ENCODE data around the gene OBSL1. TPM values are rescaled to one million over a fixed set of nuclear protein-coding genes. Genes with fewer than 3 reads are reported as not detected.

OBSL1 gene
- polyA plus RNA-seq, 2 donors: 19.9 to 28.6 TPM

DNA sequence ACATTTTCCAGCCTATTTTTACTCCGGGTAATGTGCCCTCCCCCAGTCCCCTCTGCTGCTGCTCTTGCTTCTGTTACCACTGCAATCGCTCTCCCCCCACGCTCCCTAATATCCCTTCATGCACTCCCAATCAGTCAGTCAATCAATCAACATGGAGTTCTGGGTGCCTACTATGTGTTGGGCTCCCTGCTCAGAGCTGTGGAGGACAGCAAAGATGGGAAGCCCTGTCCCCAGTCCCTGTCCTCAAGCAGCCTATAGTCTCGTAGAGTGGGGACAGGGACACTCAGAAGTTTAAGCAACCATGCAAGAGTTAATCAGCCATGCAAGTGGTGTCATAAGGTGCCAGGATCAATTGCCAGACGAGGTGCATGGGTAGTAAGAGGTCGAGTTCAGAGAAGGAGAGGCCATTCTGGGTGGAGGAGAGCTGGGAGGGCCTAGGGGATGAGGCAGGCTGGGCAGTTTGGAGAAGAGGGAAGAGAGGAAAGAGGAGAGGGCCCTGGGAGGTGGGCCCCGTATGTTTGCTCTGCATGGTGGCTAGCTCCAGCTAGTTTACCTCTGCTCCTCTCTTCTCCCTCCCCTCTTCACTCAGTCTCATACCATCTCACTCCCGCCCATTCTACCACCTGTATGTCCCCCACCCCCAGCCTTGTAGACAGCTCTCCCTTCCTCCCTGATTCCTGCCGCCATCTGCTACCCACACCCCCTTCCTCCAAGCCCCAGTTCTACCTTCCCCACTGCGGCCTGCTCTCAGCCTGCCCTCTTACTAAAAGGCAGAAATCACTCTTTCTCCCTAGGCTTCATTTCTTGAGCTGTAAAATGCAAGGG, 53.2 kb downstream of the OBSL1 start:
- H3K27me3 ChIP-seq (ENCODE audit: control insufficient read depth in 1 of 2, insufficient read depth in 2 of 2, low read length in 2 of 2): peaks cover 0 to 11% of the 10 kb centered on the region in 2 donors
- H3K4me1 ChIP-seq (ENCODE audit: control insufficient read depth in 2 of 2, insufficient read depth in 2 of 2, low read length in 1 of 2): peaks cover 0 to 2% of the 10 kb centered on the region in 2 donors
- H3K36me3 ChIP-seq (ENCODE audit: control insufficient read depth in 2 of 2, insufficient read depth in 2 of 2, low read length in 1 of 2): no peaks in the 10 kb centered on the region
- H3K4me3 ChIP-seq (ENCODE audit: low read depth in 1 of 2, low read length in 2 of 2): no peak overlapping the region
- no peaks in the 10 kb centered on the region for H3K9me3 ChIP-seq (ENCODE audit: control insufficient read depth in 2 of 2, insufficient read depth in 1 of 2, low read depth in 1 of 2, low read length in 1 of 2)
- no peak overlapping the region for H3K27ac ChIP-seq (ENCODE audit: low read depth in 2 of 2, low read length in 1 of 2)
- 60 to 61% methylated on average over 10 of the region's 10 CpGs for WGBS, 2 donors

DNA sequence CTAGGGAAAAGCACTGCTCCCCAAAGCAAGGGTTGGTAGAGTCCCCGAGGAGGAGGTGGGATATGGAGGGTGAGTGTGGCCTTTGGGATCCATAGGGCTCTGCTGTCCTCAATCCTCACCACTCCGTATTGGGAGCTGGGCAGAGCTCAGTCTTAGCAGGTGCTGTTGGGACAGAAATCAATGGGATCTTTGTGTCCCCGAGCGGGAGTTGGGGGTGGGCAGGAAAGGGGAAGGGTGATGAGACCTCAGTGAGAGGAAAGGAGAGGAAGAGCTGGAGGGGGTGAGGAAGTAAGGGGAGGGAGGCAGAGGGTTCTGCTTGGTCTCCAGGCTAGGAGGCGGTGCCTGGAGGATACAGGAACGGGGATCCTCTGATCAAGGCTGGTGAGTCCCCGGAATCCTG, 54.5 kb downstream of the OBSL1 start:
- H3K4me3 ChIP-seq (ENCODE audit: low read depth in 1 of 2, low read length in 2 of 2): no peak overlapping the region
- H3K27me3 ChIP-seq (ENCODE audit: control insufficient read depth in 1 of 2, insufficient read depth in 2 of 2, low read length in 2 of 2): peaks cover 0 to 14% of the 10 kb centered on the region in 2 donors
- H3K36me3 ChIP-seq (ENCODE audit: control insufficient read depth in 2 of 2, insufficient read depth in 2 of 2, low read length in 1 of 2): no peaks in the 10 kb centered on the region
- H3K4me1 ChIP-seq (ENCODE audit: control insufficient read depth in 2 of 2, insufficient read depth in 2 of 2, low read length in 1 of 2): peaks cover 0 to 2% of the 10 kb centered on the region in 2 donors
- H3K9me3 ChIP-seq (ENCODE audit: control insufficient read depth in 2 of 2, insufficient read depth in 1 of 2, low read depth in 1 of 2, low read length in 1 of 2): no peaks in the 10 kb centered on the region
- no peak overlapping the region for H3K27ac ChIP-seq (ENCODE audit: low read depth in 2 of 2, low read length in 1 of 2)
- 60 to 64% methylated on average over 7 of the region's 7 CpGs for WGBS, 2 donors

DNA sequence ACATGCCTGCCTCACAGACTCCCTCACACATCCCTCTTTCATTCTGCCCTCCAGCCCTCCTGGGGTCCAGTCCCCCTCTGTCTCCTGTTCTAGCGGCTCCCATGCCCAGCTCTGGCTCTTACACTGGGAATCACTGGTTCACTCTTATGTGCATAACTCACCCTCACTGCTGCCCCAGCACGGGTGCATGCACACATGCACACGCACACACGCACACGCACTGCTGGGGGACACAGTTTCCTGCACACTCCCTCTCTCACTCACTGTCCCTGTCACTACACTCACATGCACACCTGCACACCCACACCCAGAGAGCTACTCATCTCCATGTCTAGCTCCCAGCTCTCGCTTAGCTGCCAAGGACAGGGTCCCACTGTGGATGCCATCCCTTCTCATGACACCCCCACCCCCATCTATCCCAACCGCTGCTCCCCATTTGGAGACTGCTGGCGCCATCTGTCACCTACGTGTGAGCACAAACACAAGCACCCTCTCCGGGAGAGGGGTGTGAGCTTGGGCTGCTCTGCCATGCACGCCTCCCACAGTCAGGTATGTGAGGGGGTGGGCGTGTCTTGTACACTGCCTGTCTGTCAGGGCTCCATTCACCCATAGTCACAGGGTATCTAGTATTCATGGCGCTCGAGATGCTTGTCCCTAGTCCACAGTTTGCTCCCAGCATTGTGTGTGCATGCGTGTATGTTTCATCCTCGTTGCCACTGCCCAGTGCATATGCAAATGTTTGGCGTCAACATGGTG, 55.3 kb downstream of the OBSL1 start:
- Histone ChIP-seq H3K9me3 (ENCODE audit: control insufficient read depth in 2 of 2, insufficient read depth in 1 of 2, low read depth in 1 of 2, low read length in 1 of 2) (no peaks in the 10 kb centered on the region), H3K36me3 (ENCODE audit: control insufficient read depth in 2 of 2, insufficient read depth in 2 of 2, low read length in 1 of 2) (no peaks in the 10 kb centered on the region), H3K4me3 (ENCODE audit: low read depth in 1 of 2, low read length in 2 of 2) (no peak overlapping the region), H3K27me3 (ENCODE audit: control insufficient read depth in 1 of 2, insufficient read depth in 2 of 2, low read length in 2 of 2) (peaks cover 0 to 16% of the 10 kb centered on the region in 2 donors), H3K4me1 (ENCODE audit: control insufficient read depth in 2 of 2, insufficient read depth in 2 of 2, low read length in 1 of 2) (no peaks in the 10 kb centered on the region), H3K27ac (ENCODE audit: low read depth in 2 of 2, low read length in 1 of 2) (no peak overlapping the region)
- 56% methylated on average over 17 of the region's 17 CpGs for WGBS, 2 donors

DNA sequence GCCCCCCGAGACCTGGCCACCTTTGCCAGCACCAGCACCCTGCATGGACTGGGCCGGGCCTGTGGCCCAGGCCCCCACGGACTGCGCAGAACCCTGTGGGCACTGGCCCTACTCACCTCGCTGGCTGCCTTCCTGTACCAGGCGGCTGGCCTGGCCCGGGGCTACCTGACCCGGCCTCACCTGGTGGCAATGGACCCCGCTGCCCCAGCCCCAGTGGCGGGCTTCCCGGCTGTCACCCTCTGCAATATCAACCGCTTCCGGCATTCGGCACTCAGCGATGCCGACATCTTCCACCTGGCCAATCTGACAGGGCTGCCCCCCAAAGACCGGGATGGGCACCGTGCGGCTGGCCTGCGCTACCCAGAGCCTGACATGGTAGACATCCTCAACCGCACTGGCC, 56.5 kb downstream of the OBSL1 start:
- H3K4me1 ChIP-seq (ENCODE audit: control insufficient read depth in 2 of 2, insufficient read depth in 2 of 2, low read length in 1 of 2): peaks cover 0 to 4% of the 10 kb centered on the region in 2 donors
- no peaks in the 10 kb centered on the region for H3K9me3 ChIP-seq (ENCODE audit: control insufficient read depth in 2 of 2, insufficient read depth in 1 of 2, low read depth in 1 of 2, low read length in 1 of 2)
- no peaks in the 10 kb centered on the region for H3K36me3 ChIP-seq (ENCODE audit: control insufficient read depth in 2 of 2, insufficient read depth in 2 of 2, low read length in 1 of 2)
- H3K27me3 ChIP-seq (ENCODE audit: control insufficient read depth in 1 of 2, insufficient read depth in 2 of 2, low read length in 2 of 2): peaks cover 0 to 22% of the 10 kb centered on the region in 2 donors
- 81 to 84% methylated on average over 16 to 21 of the region's 21 CpGs for WGBS, 2 donors
- no peak overlapping the region for H3K4me3 ChIP-seq (ENCODE audit: low read depth in 1 of 2, low read length in 2 of 2)
- H3K27ac ChIP-seq (ENCODE audit: low read depth in 2 of 2, low read length in 1 of 2): no peak overlapping the region

DNA sequence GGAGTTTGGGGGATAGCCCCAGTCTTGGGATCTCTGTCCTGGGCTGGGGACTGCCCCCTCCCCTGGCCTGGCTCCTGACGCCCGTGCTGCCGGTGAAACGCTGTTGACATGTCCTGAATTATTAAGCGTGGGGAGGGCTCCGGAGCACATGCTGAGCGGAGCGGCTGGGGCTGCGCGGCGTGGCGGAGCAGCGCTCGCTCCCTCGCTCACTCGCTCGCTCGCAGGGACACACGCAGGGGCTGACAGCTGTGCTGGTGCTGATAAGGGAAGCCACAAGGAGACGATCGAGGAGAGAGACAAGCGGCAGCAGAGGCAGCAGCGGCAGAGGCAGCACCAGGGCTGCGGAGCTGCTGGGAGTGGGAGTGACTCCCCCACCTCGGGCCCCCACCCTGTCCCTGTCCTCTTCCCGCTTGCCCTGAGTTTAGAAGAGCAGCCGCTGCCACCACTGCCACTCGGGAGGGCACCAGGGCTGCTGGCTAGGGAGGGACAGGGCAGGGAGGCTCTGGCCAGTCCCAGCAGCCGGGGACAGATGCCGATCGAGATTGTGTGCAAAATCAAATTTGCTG, 57.1 kb downstream of the OBSL1 start, which contains the start of gene ASIC4:
Gene ASIC4, plus strand, starts transcription at position 287 of the 566 bp plus-strand sequence. Its CDS starts 243 bp downstream, at position 530.
- no peaks in the 10 kb centered on the region for H3K9me3 ChIP-seq (ENCODE audit: control insufficient read depth in 2 of 2, insufficient read depth in 1 of 2, low read depth in 1 of 2, low read length in 1 of 2)
- H3K4me1 ChIP-seq (ENCODE audit: control insufficient read depth in 2 of 2, insufficient read depth in 2 of 2, low read length in 1 of 2): peaks cover 0 to 8% of the 10 kb centered on the region in 2 donors
- WGBS, 2 donors: 8 to 9% methylated on average over 26 to 31 of the region's 31 CpGs
- no peaks in the 10 kb centered on the region for H3K36me3 ChIP-seq (ENCODE audit: control insufficient read depth in 2 of 2, insufficient read depth in 2 of 2, low read length in 1 of 2)
- peaks cover 0 to 22% of the 10 kb centered on the region in 2 donors for H3K27me3 ChIP-seq (ENCODE audit: control insufficient read depth in 1 of 2, insufficient read depth in 2 of 2, low read length in 2 of 2)
- H3K27ac ChIP-seq (ENCODE audit: low read depth in 2 of 2, low read length in 1 of 2): no peak within 1 kb of the TSS
- H3K4me3 ChIP-seq (ENCODE audit: low read depth in 1 of 2, low read length in 2 of 2): no peak within 1 kb of the TSS

DNA sequence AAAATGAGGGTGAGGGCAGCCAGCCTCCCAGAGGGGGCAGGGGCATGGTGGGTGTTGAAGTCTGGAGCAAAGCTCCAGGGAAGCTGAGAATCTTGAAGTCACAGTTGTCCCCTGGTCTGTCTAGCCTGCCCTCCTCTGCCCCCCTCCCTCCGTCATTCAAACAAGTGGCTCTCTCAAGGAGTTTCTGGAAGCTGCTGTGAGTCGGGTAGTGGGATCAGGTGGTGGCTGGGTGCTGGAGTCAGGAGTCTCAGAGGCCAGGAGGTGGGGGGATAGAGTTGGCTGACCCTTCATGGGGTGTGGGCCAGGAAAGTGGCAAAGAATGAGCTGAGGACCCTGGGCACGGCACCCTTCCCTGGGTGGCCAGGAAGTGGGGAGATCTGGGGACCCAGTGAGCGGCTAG, 57.6 kb downstream of the OBSL1 start:
- 13 to 21% methylated on average over 4 of the region's 4 CpGs for WGBS, 2 donors
- H3K4me3 ChIP-seq (ENCODE audit: low read depth in 1 of 2, low read length in 2 of 2): no peak overlapping the region
- no peaks in the 10 kb centered on the region for H3K9me3 ChIP-seq (ENCODE audit: control insufficient read depth in 2 of 2, insufficient read depth in 1 of 2, low read depth in 1 of 2, low read length in 1 of 2)
- no peak overlapping the region for H3K27ac ChIP-seq (ENCODE audit: low read depth in 2 of 2, low read length in 1 of 2)
- peaks cover 0 to 8% of the 10 kb centered on the region in 2 donors for H3K4me1 ChIP-seq (ENCODE audit: control insufficient read depth in 2 of 2, insufficient read depth in 2 of 2, low read length in 1 of 2)
- H3K27me3 ChIP-seq (ENCODE audit: control insufficient read depth in 1 of 2, insufficient read depth in 2 of 2, low read length in 2 of 2): peaks cover 0 to 22% of the 10 kb centered on the region in 2 donors
- H3K36me3 ChIP-seq (ENCODE audit: control insufficient read depth in 2 of 2, insufficient read depth in 2 of 2, low read length in 1 of 2): no peaks in the 10 kb centered on the region

DNA sequence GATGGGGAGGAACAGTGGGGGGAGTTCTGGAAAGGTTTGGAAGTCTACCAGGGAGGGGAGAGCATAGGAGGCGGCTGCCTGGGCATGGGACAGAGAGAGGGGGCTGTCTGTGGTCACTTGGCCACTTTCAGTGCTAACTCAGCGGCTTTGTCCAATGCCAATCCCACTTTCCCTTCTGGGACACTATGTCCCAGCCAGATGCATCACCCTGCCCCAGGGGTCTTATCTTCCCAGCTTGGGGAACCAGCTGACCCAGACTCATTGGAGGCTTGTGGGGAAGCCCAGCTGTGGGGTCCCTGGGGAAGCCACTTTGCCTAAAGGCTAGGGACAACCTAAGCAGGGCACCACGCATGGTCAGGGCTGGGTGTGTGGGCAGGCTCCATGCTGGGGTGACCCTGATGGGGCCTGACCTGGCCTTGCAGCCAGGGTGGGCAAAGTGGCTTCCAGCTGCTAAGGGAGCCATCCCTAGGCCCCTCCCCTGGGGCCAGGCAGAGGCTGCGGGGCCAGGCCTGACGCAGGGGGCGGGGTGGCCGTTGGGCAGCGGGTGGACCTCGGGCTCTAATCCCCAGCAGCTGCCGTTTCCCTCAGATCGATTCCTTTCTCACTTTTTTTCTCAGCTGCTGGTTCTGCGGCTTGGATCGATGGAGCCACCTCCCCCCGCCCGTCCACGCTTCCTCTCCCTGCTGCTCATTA, 58.7 kb downstream of the OBSL1 start:
- Histone ChIP-seq H3K27me3 (ENCODE audit: control insufficient read depth in 1 of 2, insufficient read depth in 2 of 2, low read length in 2 of 2) (peaks cover 0 to 22% of the 10 kb centered on the region in 2 donors), H3K27ac (ENCODE audit: low read depth in 2 of 2, low read length in 1 of 2) (no peak overlapping the region), H3K4me1 (ENCODE audit: control insufficient read depth in 2 of 2, insufficient read depth in 2 of 2, low read length in 1 of 2) (peaks cover 0 to 8% of the 10 kb centered on the region in 2 donors), H3K36me3 (ENCODE audit: control insufficient read depth in 2 of 2, insufficient read depth in 2 of 2, low read length in 1 of 2) (no peaks in the 10 kb centered on the region), H3K4me3 (ENCODE audit: low read depth in 1 of 2, low read length in 2 of 2) (no peak overlapping the region), H3K9me3 (ENCODE audit: control insufficient read depth in 2 of 2, insufficient read depth in 1 of 2, low read depth in 1 of 2, low read length in 1 of 2) (no peaks in the 10 kb centered on the region)
- WGBS, 2 donors: 16 to 25% methylated on average over 16 of the region's 16 CpGs

DNA sequence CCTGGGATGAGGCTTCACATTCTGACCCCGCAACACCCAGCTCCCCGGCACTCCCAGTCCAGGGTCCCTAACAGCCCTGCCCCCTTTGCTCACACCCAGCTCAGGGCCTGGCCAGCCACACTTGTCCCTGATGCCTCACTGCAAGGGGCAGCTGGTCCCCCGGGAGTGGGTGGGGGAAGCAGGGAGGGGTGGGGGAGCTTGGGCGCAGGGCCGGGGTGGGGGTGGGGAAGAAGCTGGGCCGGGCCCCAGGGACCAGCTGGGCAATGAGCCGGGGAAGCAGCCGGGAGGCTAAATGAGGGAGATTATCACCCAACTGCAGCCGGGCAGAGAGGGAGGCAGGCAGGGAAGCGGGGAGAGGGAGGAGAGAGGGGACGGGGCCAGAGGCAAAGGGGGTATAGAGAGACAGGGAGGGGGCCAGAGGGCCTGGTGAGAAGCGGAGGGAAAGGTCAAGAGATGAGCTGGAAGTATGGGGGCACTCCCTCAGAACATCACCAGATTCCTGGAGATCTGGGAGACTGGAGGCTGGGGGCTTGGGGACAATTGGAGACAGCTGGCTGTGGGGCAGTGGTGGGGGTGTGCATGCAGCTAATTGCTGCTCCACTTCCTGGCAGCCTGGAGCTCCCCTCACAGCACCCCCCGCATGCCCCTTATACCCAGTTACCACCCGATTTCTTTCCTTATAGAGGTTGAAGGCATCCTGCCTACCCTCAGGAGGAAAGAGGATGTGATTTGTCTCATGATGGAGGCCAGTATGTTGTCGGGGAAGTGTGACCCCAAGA, 59.6 kb downstream of the OBSL1 start:
- 32 to 33% methylated on average over 15 of the region's 15 CpGs for WGBS, 2 donors
- Histone ChIP-seq H3K27me3 (ENCODE audit: control insufficient read depth in 1 of 2, insufficient read depth in 2 of 2, low read length in 2 of 2) (peaks cover 0 to 22% of the 10 kb centered on the region in 2 donors), H3K4me1 (ENCODE audit: control insufficient read depth in 2 of 2, insufficient read depth in 2 of 2, low read length in 1 of 2) (peaks cover 0 to 8% of the 10 kb centered on the region in 2 donors)

More for the DNA sequence above, 59.6 kb downstream of the OBSL1 start:
- Histone ChIP-seq H3K27ac (ENCODE audit: low read depth in 2 of 2, low read length in 1 of 2) (no peak overlapping the region), H3K4me3 (ENCODE audit: low read depth in 1 of 2, low read length in 2 of 2) (no peak overlapping the region), H3K36me3 (ENCODE audit: control insufficient read depth in 2 of 2, insufficient read depth in 2 of 2, low read length in 1 of 2) (peaks cover 0 to under 1% of the 10 kb centered on the region in 2 donors), H3K9me3 (ENCODE audit: control insufficient read depth in 2 of 2, insufficient read depth in 1 of 2, low read depth in 1 of 2, low read length in 1 of 2) (no peaks in the 10 kb centered on the region)

Data from esophagus (tissue), 2 donors.